GM19238 (cell line): ENCODE measurements around the gene MCF2L2.
"Not testable (repeated sequence)": the region's sequence is repeated elsewhere in the genome, so short reads cannot be mapped to it uniquely, and the experiment has no call there.

Source experiments
- DNase-seq: peaks from one replicate; pipeline ENCODE4 v3.0.0; 2011; ENCODE audit warnings: low spot score; ENCODE audit not compliant: insufficient read length

Gene MCF2L2

GRCh38 chr3:183244219-183244618, 184.2 kb downstream of the MCF2L2 start:
- no peak for DNase-seq

- DNase-seq = no peak
Observed at GRCh38 chr3:183242431-183242830, 186.0 kb downstream of the MCF2L2 start.

- no peak for DNase-seq
Observed at GRCh38 chr3:183239046-183239445, 189.4 kb downstream of the MCF2L2 start.

- no peak for DNase-seq
Observed at GRCh38 chr3:183233966-183234365, 194.5 kb downstream of the MCF2L2 start.

DNA sequence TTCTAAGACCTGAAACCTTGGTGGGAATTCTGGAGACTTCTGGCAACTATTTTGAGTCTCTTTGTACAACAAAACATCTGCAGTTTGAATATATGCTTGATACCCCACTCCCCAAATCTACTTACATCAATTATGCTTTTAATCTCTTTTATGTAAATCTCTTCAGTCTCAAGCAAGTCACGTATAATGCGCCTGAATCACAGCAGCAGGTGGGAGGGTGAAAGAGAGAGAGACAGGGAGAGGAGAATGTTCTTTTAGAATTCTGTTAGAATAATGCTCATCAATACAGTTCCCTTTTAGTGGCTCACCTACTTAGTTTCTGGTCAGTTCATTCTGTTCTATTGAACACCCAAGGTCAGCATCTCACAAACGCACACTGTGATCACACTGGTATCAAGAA, 197.6 kb downstream of the MCF2L2 start:
- DNase-seq = no peak

DNA sequence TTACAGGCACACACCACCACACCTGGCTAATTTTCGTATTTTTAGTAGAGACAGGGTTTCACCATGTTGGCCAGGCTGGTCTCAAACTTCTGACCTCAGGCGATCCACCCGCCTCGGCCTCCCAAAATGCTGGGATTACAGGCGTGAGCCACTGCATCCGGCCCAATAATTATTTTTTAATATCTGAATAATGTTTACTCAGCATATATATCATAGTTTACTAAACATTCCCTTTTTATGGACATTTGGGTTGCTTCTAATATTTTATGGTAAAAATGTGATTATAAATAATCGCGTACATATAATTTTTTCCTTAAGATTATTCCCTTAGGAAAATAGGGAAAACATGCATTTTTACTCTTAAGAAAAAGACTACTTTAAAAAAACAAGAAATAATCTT, 198.2 kb downstream of the MCF2L2 start:
- DNase-seq = not testable (repeated sequence)

DNA sequence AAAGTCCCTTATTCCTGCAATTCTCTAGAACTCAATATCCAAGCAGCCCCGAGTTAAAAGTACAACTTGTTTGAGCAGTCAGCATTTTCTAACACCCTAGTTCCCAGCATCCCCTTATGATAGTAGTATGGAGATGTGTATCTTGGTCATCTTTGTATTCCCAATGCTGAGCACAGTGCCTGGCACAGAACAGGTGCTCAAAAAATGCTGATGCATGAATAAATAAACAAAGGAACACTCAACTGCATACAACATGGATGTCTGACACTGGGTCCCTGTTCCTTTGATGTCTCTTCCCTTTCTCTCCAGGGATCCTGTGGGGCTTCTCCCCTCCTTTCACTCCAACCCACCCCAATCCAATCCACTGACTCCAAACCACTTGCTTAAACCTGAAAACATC, 199.2 kb downstream of the MCF2L2 start:
- no peak for DNase-seq

DNA sequence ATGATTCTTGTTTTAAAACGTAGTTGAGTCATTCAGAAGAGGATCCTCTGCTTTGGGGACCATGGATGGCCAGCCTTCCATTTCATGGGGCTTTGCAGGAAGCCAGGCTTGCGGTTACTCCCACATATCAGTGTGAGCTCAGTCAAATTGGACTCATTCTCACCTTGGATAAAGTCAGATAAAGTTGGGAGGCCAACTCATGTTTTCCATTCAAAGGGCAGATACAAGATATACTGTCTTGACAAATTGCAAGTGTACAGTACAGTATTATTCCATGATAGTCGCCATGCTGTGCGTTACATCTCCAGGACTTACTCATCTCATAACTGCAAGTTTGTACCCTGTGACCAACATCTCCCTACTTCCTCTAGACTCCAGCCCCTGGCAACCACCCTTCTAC, 200.8 kb downstream of the MCF2L2 start:
- no peak for DNase-seq

DNA sequence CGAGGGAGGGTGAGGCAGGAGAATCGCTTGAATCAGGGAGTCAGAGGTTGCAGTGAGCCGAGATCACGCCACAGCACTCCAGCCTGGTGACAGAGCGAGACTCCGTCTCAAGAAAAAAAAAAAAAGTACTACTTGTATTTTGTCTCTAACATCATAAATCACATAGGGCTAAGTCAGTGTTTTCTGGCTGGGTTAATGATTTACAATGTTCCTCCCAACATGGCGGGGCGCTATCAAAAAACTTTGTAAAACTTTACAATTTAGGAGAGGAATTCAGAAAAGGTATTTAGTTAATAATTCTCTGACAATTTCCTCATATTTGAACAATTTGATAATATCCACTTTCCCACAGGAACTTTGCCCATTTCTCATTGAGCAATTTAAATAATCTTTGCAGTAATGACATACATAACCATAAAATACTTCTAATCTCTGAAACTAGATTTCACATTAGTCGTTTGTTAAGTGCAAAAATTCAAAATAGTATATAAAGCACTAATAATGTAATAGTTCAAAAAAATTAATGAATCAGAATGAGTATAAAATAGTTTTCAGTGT, 202.0 kb downstream of the MCF2L2 start:
- DNase-seq = no peak

DNA sequence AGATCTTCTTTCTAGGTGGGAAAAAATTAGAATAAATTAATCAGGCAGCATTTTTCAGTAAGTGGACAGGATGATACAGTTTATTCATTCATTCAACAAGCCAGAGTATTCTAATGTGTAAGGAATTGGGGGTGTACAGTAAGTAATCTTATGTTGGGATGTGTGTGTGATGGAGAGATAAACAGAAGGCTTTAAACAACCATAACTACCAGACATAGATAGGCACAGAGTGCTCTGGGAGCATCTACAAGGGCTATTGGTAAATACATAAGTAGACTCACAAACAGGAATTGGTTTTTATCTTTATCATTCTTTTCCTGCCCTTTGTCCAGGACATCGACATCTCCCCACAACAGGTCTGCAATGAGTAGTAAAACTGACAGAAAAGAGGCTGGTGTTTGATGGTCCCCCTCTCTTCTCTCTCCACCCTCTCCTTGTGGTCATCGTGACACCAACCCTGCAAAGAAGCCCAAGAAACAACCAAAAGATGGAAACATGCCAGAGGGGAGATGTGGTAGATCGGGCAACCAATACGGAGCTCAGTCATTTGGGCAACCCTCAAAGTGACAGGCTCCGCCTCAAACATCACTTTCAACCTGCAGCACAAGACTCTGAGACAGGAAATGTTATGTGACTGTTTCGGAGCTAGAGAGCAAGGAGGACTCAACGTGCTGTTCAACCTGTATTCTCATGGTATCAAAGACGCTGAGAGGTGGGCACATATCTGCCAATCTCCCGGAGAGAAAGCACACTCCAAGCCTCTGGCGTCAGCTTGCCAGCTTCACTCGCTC, 204.0 kb downstream of the MCF2L2 start:
- DNase-seq = no peak

GRCh38 chr3:183222631-183223235, 205.7 kb downstream of the MCF2L2 start:
- DNase-seq = no peak

DNA sequence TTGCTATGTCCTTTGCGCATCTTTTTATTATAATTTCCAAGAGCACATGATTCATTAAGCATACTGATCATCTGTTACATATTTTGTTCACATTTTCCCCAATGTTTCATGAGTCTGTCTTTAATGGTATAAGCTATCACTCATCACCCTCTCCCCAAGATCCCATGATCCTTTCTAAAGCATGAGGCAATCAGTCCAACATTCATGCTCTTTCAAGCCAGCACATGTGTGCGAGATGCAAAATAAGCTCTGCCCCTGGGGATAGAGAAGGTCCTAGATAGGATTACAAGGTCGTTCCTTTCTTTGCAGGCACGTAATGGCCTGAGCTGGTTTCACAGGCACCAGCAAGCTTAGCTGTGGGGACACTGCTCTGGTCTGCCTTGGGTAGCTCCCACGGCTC, 207.6 kb downstream of the MCF2L2 start:
- no peak for DNase-seq

DNA sequence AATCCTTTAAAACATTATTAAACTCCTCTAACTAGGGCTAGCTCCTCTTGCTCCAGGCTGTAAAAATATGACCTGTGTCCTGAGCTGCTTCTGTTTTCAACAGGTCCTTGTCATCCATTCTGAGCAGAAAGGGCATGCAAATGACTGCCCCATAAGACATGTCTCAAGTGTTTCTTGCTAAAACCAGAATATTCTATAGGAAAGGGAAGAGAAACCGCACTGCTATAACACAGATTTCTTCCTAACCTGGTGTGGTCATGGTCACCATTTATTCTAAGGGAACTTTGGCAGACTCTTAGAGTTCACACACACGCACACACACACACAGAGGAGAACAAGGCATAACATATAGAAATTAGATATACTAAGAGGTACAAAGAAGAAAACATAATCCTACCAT, 209.6 kb downstream of the MCF2L2 start:
- no peak for DNase-seq

DNA sequence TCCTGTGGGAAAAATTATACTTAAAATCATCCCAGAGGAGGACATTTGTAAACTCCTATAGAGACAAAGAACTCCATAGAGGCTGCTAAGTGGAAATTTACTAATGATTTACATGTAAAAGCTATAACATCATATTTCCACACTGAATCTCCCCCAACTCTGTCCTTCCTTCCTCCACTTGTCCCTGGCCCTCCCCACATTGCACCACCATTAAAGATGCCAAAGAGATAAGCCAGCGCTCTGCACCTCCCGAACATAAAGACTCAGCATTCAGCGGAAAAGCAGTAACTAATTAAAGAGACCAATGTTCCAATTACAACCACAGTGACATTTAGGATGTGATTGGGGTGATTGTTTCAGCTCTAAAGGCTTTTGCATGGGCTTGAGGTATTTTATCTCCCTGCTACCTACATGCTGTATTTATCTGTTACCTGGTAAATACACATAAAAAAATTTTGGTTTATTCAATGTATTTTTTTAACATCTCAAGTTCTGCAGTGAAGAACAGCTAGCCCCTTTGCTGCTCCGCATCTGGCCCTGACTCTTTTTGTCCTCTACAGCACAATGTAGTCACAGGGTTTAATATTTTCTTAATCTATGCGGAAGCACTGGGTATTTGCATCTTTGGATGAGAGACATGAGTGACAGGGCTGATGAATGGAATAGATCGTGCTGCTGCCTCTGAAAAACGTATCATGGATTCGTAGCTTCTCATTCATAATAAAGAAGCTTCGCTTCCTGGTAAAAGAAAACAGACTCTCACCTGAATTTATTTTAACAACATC, 210.7 kb downstream of the MCF2L2 start:
- no peak for DNase-seq

DNA sequence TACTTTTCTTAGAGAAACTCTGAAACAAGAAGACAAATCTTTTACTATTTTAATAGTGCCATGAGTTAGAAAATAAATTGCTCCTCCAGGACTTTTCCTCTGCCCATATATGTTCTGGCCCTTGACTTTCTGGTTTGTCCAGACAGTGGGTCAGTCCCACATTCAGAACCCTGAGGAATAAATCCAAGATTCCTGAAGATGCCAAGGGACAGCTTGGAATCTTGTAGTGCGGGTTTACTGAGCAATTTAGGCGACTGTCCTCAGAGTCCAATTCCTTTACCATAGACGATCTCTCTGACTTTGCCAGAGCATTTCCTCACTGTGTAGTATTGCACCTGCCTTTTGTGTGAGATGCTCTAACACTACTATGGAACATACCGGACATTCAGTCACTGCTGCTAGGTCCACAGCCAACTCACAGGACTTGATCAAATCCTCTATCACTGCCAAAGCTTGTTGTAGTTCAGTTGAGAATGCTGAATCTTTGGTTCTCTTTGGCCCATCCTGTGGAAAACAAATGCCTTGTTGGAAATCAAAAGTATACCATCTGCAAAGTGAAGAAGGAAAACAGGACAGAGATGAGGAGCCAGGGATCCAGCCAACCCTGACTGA, 212.7 kb downstream of the MCF2L2 start:
- no peak for DNase-seq

GRCh38 chr3:183214277-183214612, 214.2 kb downstream of the MCF2L2 start:
- no peak for DNase-seq

- DNase-seq = no peak
Observed at GRCh38 chr3:183213415-183214276, 214.8 kb downstream of the MCF2L2 start.

- no peak for DNase-seq
Observed at GRCh38 chr3:183212565-183212964, 215.9 kb downstream of the MCF2L2 start.

- no peak for DNase-seq
Observed at GRCh38 chr3:183212096-183212495, 216.3 kb downstream of the MCF2L2 start.

- no peak for DNase-seq
Observed at GRCh38 chr3:183211352-183211751, 217.1 kb downstream of the MCF2L2 start.

DNA sequence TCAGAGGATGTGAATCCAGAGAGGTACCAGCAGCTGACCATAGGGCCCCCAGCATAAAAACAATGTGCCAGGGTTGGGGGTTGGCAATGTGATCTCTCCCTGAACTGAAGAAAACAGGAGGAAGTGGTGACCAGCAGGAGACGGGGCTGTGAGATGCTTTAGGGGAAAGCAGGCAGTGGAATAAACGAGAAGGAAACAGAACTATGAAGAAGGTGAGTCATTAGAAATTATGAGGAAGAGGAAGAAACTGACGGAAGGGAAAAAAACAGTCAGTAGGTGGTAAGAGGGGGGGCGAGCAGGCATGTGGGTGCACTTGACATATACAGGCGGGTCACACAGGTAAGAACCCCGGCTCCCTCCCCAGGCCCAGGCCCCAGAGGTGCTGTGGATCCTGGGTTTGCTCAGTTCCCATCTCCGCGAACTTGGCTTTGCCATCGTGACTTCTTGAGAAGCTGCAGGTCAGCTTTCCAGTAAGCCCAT, 217.5 kb downstream of the MCF2L2 start:
- no peak for DNase-seq
